ENCODE measurements around the gene BCAP31. TPM values are rescaled to one million over a fixed set of nuclear protein-coding genes. Genes with fewer than 3 reads are reported as not detected.

BCAP31 gene
- total RNA-seq, 2 donors from 2014 or later = 192 to 206 TPM

DNA sequence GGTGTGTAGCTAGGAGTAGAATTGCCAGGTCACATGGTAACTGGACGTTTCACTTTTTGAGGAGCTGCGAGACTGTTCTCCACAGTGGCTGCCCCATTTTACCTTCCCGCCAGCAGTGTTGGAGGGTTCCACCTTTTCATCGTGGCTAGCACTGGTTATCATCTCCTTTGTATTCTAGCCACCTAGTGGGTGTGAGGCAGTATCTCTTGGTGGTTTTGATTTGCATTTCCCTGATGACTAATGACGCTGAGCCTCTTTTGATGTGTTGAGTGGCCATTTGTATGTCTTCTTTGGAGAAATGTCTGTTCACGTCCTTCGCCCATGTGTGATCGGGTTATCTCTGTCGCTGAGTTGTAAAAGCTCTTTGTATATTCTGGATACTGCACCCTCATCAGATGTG is 11.1 kb upstream of the BCAP31 start:
- peaks cover 5% of the 10 kb centered on the region for H3K4me1 Mint-ChIP-seq
- no peaks in the 10 kb centered on the region for H3K27me3 Mint-ChIP-seq (ENCODE audit: insufficient read depth)
- Histone ChIP-seq H3K4me3 (ENCODE audit: low read length) (no peak overlapping the region), H3K27me3 (ENCODE audit: control insufficient read depth, insufficient read depth, low read length, poor library complexity, severe bottlenecking) (no peaks in the 10 kb centered on the region), H3K36me3 (ENCODE audit: control insufficient read depth, insufficient read depth, low read length) (peaks cover 10% of the 10 kb centered on the region), H3K9ac (ENCODE audit: extremely low read depth, low read length, poor library complexity, severe bottlenecking) (no peak overlapping the region), H3K4me1 (ENCODE audit: control insufficient read depth, insufficient read depth, low read length) (no peaks in the 10 kb centered on the region), H3K27ac (ENCODE audit: low read depth, low read length) (no peak overlapping the region), H3K9me3 (ENCODE audit: control insufficient read depth, low read length) (peaks cover 15% of the 10 kb centered on the region)
- WGBS, 2 experiments (ENCODE audit: insufficient coverage in 1 of 2, insufficient read length in 1 of 2) = 58 to 72% methylated on average over 6 to 8 of the region's 9 CpGs
- TF ChIP-seq, protein P1, sequence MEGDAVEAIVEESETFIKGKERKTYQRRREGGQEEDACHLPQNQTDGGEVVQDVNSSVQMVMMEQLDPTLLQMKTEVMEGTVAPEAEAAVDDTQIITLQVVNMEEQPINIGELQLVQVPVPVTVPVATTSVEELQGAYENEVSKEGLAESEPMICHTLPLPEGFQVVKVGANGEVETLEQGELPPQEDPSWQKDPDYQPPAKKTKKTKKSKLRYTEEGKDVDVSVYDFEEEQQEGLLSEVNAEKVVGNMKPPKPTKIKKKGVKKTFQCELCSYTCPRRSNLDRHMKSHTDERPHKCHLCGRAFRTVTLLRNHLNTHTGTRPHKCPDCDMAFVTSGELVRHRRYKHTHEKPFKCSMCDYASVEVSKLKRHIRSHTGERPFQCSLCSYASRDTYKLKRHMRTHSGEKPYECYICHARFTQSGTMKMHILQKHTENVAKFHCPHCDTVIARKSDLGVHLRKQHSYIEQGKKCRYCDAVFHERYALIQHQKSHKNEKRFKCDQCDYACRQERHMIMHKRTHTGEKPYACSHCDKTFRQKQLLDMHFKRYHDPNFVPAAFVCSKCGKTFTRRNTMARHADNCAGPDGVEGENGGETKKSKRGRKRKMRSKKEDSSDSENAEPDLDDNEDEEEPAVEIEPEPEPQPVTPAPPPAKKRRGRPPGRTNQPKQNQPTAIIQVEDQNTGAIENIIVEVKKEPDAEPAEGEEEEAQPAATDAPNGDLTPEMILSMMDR (conservative IDR thresholded peaks at IDR 0.05) = peak; percentile 53
- H3K4me3 Mint-ChIP-seq = no peak overlapping the region
- H3K27ac Mint-ChIP-seq = no peak overlapping the region
- DNase-seq = no peak
- H3K9me3 Mint-ChIP-seq = peaks cover 80% of the 10 kb centered on the region
- peaks cover 29% of the 10 kb centered on the region for H3K36me3 Mint-ChIP-seq (ENCODE audit: low read depth)

DNA sequence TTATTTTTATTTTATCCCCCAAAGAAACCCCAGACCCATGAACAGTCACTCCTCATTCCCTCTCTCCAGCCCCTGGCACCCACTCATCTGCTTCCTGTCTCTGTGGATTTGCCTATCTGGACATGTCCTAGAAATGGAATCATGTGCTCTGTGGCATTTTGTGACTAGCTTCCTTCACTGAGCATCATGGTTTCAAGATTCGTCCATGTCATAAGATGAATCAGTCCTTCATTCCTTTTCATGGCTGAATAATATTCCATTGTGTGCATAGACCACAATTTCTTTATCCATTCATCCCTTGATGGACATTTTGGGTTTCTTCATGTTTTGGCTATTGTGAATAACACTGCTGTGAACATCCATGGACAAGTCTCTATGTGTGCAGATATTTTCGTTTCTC is 10.7 kb upstream of the BCAP31 start:
- H3K27me3 ChIP-seq (ENCODE audit: control insufficient read depth, insufficient read depth, low read length, poor library complexity, severe bottlenecking) = no peaks in the 10 kb centered on the region
- no peak overlapping the region for H3K9ac ChIP-seq (ENCODE audit: extremely low read depth, low read length, poor library complexity, severe bottlenecking)
- peaks cover 29% of the 10 kb centered on the region for H3K36me3 Mint-ChIP-seq (ENCODE audit: low read depth)
- H3K4me1 ChIP-seq (ENCODE audit: control insufficient read depth, insufficient read depth, low read length) = no peaks in the 10 kb centered on the region
- H3K4me1 Mint-ChIP-seq = peaks cover 5% of the 10 kb centered on the region
- peaks cover 15% of the 10 kb centered on the region for H3K9me3 ChIP-seq (ENCODE audit: control insufficient read depth, low read length)
- H3K27ac Mint-ChIP-seq = no peak overlapping the region
- H3K9me3 Mint-ChIP-seq = peaks cover 79% of the 10 kb centered on the region
- no peak overlapping the region for H3K27ac ChIP-seq (ENCODE audit: low read depth, low read length)
- 83 to 88% methylated on average over 2 of the region's 2 CpGs for WGBS, 2 experiments (ENCODE audit: insufficient coverage in 1 of 2, insufficient read length in 1 of 2)
- H3K36me3 ChIP-seq (ENCODE audit: control insufficient read depth, insufficient read depth, low read length) = peaks cover 10% of the 10 kb centered on the region
- DNase-seq = no peak
- H3K27me3 Mint-ChIP-seq (ENCODE audit: insufficient read depth) = no peaks in the 10 kb centered on the region
- H3K4me3 Mint-ChIP-seq = no peak overlapping the region
- no peak overlapping the region for H3K4me3 ChIP-seq (ENCODE audit: low read length)
- TF ChIP-seq, protein P1 (conservative IDR thresholded peaks at IDR 0.05) = no peak

DNA sequence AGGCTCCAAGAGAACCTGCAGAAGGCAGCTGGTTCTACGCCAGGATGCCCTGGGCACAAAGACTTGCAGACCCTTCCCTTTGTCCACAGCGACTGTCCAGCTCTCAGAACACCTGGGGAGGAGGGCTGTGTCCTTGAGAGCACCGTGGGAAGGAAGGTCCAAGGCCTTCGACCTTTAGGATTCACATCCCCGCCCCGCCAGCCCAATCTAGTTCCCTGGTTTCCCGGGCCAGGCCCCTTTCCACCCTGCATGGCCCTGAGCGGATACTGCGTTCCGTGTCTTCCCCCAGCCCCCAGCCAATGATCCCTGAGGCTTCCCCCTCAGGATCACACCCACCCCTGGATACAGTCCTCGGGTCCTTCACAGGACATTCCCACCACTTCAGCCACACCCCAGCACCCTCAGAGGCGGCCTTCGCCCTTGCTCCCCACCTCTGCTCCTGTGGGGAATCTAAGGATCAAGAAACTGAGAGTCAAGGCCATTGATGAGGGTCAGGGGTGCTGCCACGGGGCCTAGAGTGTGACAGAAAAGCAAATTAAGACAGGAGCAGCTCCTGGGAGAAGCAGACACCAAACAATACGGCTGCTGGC is 9.6 kb upstream of the BCAP31 start:
- Mint-ChIP-seq H3K9me3 (peaks cover 79% of the 10 kb centered on the region), H3K27ac (no peak overlapping the region), H3K36me3 (ENCODE audit: low read depth) (peaks cover 36% of the 10 kb centered on the region), H3K4me3 (no peak overlapping the region), H3K27me3 (ENCODE audit: insufficient read depth) (no peaks in the 10 kb centered on the region), H3K4me1 (peaks cover 5% of the 10 kb centered on the region)
- TF ChIP-seq, protein P1 (conservative IDR thresholded peaks at IDR 0.05) = no peak
- no peak for DNase-seq
- 94 to 96% methylated on average over 3 to 14 of the region's 15 CpGs for WGBS, 2 experiments (ENCODE audit: insufficient coverage in 1 of 2, insufficient read length in 1 of 2)
- no peaks in the 10 kb centered on the region for H3K4me1 ChIP-seq (ENCODE audit: control insufficient read depth, insufficient read depth, low read length)
- H3K9me3 ChIP-seq (ENCODE audit: control insufficient read depth, low read length) = peaks cover 15% of the 10 kb centered on the region
- peaks cover 10% of the 10 kb centered on the region for H3K36me3 ChIP-seq (ENCODE audit: control insufficient read depth, insufficient read depth, low read length)
- H3K27me3 ChIP-seq (ENCODE audit: control insufficient read depth, insufficient read depth, low read length, poor library complexity, severe bottlenecking) = no peaks in the 10 kb centered on the region
- H3K4me3 ChIP-seq (ENCODE audit: low read length) = no peak overlapping the region
- no peak overlapping the region for H3K9ac ChIP-seq (ENCODE audit: extremely low read depth, low read length, poor library complexity, severe bottlenecking)
- no peak overlapping the region for H3K27ac ChIP-seq (ENCODE audit: low read depth, low read length)
